Pericardium fibroblast (primary cell): Measurements from ENCODE around the gene TRAIP. TPM values are rescaled to one million over a fixed set of nuclear protein-coding genes. Genes with fewer than 3 reads are reported as not detected.

Source experiments
- total RNA-seq: library from RNA; depleted of rRNA; stranded (reverse); fragments of >200 nt; gene quantifications from 2 replicates; pipeline ENCODE4 v1.2.3, GENCODE V29; 2015

Gene TRAIP, protein sequence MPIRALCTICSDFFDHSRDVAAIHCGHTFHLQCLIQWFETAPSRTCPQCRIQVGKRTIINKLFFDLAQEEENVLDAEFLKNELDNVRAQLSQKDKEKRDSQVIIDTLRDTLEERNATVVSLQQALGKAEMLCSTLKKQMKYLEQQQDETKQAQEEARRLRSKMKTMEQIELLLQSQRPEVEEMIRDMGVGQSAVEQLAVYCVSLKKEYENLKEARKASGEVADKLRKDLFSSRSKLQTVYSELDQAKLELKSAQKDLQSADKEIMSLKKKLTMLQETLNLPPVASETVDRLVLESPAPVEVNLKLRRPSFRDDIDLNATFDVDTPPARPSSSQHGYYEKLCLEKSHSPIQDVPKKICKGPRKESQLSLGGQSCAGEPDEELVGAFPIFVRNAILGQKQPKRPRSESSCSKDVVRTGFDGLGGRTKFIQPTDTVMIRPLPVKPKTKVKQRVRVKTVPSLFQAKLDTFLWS
- 1.2 and 1.5 TPM in 2 replicates for total RNA-seq

DNA sequence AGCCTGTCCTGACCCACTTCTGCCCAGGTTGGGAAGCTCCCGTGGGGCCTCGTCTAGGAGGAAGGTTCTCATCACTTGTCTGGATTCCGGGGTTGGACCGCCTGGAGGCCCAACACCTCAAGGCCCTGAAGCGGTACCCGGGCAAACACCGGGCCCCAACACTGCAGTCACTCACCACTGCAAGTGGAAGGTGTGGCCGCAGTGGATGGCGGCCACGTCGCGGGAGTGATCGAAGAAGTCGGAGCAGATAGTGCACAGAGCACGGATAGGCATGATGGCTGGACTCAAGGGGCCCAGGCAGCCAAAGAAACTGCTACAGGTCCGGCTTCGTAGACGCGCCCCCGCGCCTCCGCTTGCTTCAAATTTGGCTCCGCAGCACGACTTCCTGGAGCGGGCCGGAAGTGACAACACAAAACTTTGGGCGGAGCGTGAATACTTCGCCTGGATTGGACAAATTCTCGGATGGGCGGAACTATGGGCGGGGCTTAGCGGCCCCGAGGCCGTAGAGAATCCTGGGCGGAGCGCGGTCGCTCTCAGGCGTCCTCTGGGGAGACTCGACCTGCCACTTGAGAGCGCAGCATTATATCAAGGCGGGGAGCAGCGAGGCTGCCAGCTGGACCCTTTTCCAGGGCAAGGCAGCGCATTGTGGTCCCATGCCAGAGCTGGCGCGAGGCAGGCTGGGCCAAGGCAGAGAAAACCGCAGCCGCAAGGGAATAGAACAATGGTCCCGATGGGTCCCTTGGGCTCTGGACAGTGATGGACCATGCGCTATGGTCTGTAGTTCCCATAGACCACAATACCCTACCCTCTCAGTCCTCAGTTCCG, at the start of gene TRAIP:
TRAIP (minus strand) TSS at position 384 of the 825 bp plus-strand sequence; CDS start at position 273, 111 bp downstream.

DNA sequence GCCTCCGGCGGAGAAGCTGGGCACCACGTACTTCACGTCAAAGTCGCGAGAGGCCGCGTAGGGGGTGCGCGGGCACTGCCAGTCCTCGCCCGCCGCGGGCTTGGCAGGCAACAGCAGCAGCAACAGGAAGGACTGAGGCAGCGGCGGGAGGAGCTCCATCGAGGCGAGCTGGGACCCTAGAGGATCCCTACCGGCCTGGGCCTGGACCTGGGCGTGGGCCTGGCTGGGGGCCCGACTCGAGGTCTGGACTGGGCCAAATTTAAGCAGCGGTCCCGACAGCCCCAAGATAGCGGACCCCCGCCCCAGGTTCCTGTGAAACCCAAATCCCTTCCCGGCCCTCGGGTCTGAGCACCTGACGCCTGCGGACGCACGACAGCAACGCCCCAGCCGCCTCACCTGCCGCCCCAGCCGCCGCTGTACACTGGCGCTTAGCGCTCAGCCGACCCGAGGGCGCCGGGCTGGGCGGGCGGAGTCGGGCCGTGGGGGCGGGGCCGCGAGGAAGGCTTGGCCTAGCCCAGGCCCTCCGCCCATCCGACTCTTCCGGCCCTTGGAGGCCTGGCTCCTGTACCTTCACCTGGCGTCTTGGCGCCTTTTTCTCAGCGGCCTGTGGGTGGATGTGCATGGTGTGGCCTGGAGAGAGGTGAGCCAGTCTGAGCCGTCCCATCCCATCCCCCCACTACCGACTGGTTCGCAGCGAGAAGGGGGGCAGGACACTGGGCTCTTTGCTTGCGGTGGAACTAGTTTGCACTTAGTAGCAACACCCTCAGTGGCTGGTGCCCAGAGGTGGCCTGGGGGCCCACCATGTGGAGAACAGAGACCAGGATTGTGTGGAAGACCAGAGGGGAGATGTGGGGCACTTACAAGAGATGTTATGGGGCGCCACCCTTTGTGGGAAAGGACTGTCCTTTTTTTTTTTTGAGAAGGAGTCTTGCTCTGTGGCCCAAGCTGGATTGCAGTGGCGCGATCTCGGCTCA, 47.4 kb upstream of the TRAIP start, which contains the start of gene MST1R:
MST1R (minus strand) TSS at position 423 of the 974 bp plus-strand sequence; CDS start at position 159, 264 bp downstream.

DNA sequence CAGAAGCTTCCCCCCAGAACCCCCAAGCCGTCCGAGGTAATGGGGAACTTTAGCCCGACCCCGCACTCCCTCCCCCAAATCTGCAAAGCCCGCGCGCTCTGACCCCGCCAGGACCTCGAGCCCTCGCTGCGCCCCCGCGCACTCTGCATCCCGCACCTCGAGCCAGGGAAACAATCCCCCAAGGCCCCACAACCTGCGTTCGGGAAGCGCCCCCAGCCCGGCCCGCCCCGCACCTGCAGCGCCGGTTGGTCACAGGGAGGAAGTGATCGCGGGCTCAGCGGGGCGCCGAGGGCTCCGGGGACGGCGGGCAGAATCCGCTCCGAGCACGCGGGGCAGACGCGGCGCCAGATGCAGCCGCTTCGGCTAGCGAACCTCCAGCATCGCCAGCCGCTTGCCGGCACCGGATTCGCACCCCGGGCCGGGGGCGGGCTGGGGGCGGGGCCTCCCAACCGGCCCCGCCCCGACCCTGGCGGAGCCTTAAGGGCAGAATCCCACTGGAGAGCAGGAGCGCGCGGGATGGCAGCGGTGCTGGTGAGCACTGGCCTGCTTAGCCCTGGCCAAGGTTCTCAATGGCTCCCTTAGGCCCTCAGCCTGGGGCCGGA, 13.3 kb upstream of the TRAIP start, which contains the start of gene CAMKV:
CAMKV (minus strand) TSS at position 382 of the 602 bp plus-strand sequence. CDS start 7,518 bp downstream, outside the sequence.

GRCh38 chr3:49813497-49814174, 42.7 kb downstream of the TRAIP start, which contains the start of gene UBA7:
UBA7 (minus strand) TSS chr3:49813953; CDS start chr3:49813787, 166 bp downstream.

DNA sequence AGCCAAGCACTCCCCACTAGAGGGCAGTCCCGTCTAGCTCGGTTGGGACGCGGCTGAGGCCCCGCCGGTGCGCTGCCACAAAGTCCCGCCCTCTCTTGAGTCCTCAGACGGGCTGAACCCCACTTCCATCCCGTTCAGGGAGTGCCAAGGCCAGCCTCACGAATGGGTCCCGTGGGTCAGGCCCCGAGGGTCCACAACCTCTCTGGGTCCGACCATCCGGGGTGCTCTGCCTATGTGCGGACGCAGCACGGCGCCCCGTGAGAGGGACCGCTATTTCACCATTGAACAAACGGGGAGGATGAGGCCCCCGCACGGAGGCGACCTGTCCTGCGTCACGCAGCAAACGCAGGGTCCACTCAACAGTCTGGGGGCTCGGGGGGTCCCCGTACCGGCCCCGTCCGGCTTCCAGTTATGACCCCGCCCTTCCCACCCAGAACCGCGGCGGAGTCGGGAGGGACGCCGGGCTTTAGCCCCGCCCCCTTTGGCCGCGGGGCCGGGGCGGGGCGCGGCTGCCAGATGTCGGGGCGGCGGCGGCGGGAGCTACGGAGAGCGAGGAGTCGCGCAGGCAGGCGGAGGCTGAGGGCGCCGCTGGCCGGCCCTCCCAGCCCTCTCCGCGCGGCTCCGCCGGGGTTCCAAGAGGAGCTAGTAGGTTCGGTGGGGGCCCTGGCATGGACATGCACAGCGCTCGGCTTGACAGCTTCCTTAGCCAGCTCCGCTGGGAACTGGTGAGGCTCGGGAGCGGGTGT, 53.5 kb downstream of the TRAIP start, which contains the start of gene INKA1:
INKA1 (plus strand) TSS at position 543 of the 746 bp plus-strand sequence; CDS start at position 675, 132 bp downstream.

GRCh38 chr3:49799761-49800160, 56.6 kb downstream of the TRAIP start, which contains the start of gene CDHR4:
CDHR4 (minus strand) TSS chr3:49799873; CDS start chr3:49799812, 61 bp downstream.

DNA sequence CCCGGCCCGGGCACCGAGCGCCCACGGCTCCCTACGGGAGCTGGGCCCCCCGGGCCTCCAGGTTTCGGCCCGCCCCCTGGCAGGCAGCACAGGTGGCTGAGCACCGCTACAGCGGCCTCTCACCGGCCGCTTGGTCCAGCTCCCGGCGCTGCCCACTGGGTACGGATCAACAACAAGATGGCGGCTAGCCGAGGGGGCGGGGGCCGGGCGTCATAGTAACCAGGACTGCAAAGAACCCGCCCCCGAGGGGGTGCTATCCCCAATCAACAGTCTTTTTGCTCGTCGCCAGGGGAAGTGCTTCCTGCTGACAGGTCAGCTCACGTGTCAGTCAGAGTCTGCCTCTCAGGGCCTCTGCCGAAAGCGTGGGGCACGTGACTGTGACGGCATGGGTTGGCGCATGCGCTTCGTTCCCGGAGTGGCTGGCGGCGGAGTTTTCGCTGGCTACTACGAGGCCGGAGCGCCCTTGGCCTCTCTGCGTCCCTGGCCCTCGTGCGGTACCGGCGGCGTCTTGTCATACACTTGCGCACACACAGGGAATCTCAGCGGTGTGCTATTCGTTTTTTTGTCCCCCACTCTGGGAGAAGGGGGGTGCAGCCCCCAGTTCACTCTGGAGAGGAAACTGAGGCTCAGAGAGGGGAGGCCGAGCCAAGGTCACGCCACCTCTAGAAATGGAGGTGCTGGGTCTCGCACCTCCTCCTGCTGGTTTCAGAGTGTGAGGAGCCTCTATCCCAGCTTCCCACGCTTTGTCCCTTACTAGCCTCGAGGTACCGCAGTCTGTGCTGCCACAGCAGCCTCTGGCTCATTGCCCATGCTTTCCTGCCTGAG, 69.8 kb downstream of the TRAIP start, which contains the start of gene IP6K1:
IP6K1 (minus strand) TSS at position 186 of the 825 bp plus-strand sequence. CDS start 38,502 bp downstream, outside the sequence.

Other genes starting within 250 kb of the TRAIP start
- 67.1 and 89.7 TPM in 2 replicates for gene APEH, start 182.2 kb downstream of the TRAIP start, total RNA-seq
- 9.8 and 10.6 TPM in 2 replicates for gene MST1, start 167.1 kb downstream of the TRAIP start, total RNA-seq
- 23.7 and 31.4 TPM in 2 replicates for gene RNF123, start 167.0 kb downstream of the TRAIP start, total RNA-seq
- 1.9 TPM in 1 of 2 replicates, not detected in the other for gene AMIGO3, start 136.9 kb downstream of the TRAIP start, total RNA-seq
- gene GMPPB, start 132.6 kb downstream of the TRAIP start, total RNA-seq: 17.7 and 35.0 TPM in 2 replicates
- 27.1 and 28.2 TPM in 2 replicates for gene IP6K1, start 70.0 kb downstream of the TRAIP start, total RNA-seq
- 0.12 TPM in 1 of 2 replicates, not detected in the other for gene CDHR4, start 56.7 kb downstream of the TRAIP start, total RNA-seq
- gene INKA1, start 53.3 kb downstream of the TRAIP start, total RNA-seq: 3.4 and 11.9 TPM in 2 replicates
- gene UBA7, start 42.6 kb downstream of the TRAIP start, total RNA-seq: 31.2 and 52.0 TPM in 2 replicates
- gene CAMKV, start 13.3 kb upstream of the TRAIP start, total RNA-seq: not detected in 2 replicates
- 0.68 and 2.0 TPM in 2 replicates for gene MST1R, start 47.3 kb upstream of the TRAIP start, total RNA-seq
- gene MON1A, start 73.2 kb upstream of the TRAIP start, total RNA-seq: 8.9 and 11.3 TPM in 2 replicates
- gene RBM6, start 83.6 kb upstream of the TRAIP start, total RNA-seq: 32.2 and 34.6 TPM in 2 replicates
- 67.0 and 69.3 TPM in 2 replicates for gene RBM5, start 232.4 kb upstream of the TRAIP start, total RNA-seq